SU-DHL-6 (cell line): Measurements from ENCODE around the gene LRP4.

Experiments
- EZH2phosphoT487 ChIP-seq: fragments of 200-600 bp; sonication (generic), shearing (Covaris generic); conservative IDR thresholded peaks from 2 replicates; pipeline ENCODE4 v1.6.1; 2018; ENCODE audit warnings: mild to moderate bottlenecking, antibody characterized with exemption, low read length, moderate library complexity, mixed read lengths
- TF ChIP-seq, protein P1 (sequence below): fragments of 200-600 bp; sonication (generic); IDR thresholded peaks from one replicate; pipeline ENCODE4 v1.5.1; 2017; ENCODE audit warnings: antibody characterized with exemption, mild to moderate bottlenecking, low read length, moderate library complexity; ENCODE audit not compliant: insufficient read depth, poor library complexity, severe bottlenecking

GRCh38 chr11:46888636-46889035 lies 29.7 kb downstream of the LRP4 start:
- TF ChIP-seq EZH2phosphoT487 = no peak
- TF ChIP-seq, protein P1, sequence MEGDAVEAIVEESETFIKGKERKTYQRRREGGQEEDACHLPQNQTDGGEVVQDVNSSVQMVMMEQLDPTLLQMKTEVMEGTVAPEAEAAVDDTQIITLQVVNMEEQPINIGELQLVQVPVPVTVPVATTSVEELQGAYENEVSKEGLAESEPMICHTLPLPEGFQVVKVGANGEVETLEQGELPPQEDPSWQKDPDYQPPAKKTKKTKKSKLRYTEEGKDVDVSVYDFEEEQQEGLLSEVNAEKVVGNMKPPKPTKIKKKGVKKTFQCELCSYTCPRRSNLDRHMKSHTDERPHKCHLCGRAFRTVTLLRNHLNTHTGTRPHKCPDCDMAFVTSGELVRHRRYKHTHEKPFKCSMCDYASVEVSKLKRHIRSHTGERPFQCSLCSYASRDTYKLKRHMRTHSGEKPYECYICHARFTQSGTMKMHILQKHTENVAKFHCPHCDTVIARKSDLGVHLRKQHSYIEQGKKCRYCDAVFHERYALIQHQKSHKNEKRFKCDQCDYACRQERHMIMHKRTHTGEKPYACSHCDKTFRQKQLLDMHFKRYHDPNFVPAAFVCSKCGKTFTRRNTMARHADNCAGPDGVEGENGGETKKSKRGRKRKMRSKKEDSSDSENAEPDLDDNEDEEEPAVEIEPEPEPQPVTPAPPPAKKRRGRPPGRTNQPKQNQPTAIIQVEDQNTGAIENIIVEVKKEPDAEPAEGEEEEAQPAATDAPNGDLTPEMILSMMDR = no peak
